Measurements from ENCODE around the gene HIKESHI.
"Not testable (repeated sequence)": the region's sequence is repeated elsewhere in the genome, so short reads cannot be mapped to it uniquely, and the experiment has no call there.

The HIKESHI gene

DNA sequence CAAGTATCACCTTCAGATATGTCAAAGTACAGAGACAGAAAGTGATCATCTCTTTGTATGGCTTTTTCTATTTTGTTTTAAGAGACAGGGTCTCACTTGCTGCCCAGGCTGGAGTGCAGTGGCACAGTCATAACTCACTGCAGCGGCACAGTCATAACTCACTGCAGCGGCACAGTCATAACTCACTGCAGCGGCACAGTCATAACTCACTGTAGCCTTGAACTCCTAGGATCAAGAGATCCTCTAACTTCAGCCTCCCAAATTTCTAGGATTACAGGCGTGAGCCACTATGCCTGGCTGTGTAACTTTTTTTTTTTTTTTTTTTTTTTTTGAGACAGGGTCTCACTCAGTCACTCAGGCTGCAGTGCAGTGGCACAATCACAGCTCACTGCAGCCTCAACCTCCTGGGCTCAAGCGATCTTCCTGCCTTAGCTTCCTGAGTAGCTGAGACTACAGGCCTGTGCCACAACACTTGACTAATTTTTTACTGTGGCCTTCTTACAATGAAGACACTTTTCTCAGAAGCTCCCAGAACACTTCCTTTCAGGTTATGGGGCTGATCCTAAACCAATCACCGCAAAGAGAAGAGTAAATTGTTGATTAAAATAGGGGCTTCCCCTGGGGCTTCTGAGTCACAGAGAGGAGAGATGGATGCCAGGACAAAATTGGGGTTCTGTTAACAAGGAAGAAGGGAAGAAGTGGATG, 9.0 kb upstream of the HIKESHI start:
- H3K9me3 ChIP-seq (ENCODE audit: control insufficient read depth, insufficient read depth, low read length), result no peaks in the 10 kb centered on the region
- no peak for DNase-seq (ENCODE audit: low read depth, low spot score)
- H3K27me3 ChIP-seq (ENCODE audit: control insufficient read depth, insufficient read depth, low read length), result no peaks in the 10 kb centered on the region
- H3K4me1 ChIP-seq (ENCODE audit: control insufficient read depth, insufficient read depth, low read length), result no peaks in the 10 kb centered on the region
- H3K36me3 ChIP-seq (ENCODE audit: control insufficient read depth, insufficient read depth, low read length), result no peaks in the 10 kb centered on the region
- H3K27ac ChIP-seq (ENCODE audit: low read length), result no peak overlapping the region
- no CpG with 5 or more reads among the region's 6 CpGs for WGBS (ENCODE audit: insufficient coverage, insufficient read length)
- no peak overlapping the region for H3K4me3 ChIP-seq (ENCODE audit: low read length)

DNA sequence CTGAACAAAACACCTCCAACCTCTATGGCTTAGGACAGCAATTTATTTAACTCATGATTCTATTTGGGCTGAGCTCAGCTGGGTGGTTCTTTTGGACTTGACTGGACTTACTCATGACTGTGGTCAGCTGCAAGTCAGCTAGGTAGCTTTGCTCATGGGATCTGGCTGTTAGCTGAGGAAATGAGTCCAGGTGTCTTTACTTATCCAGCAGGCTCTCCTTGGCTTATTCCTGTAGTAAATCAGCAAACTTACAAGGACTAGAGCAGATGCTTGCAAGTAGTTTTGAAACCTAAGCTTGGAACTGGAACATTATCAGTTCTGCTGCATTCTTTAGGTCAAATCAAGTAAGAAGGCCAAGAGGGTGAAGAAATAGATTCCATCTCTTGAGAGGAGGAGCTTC, 8.0 kb upstream of the HIKESHI start:
- Histone ChIP-seq H3K27me3 (ENCODE audit: control insufficient read depth, insufficient read depth, low read length) (no peaks in the 10 kb centered on the region), H3K36me3 (ENCODE audit: control insufficient read depth, insufficient read depth, low read length) (no peaks in the 10 kb centered on the region), H3K27ac (ENCODE audit: low read length) (no peak overlapping the region), H3K9me3 (ENCODE audit: control insufficient read depth, insufficient read depth, low read length) (no peaks in the 10 kb centered on the region), H3K4me3 (ENCODE audit: low read length) (no peak overlapping the region), H3K4me1 (ENCODE audit: control insufficient read depth, insufficient read depth, low read length) (no peaks in the 10 kb centered on the region)
- DNase-seq (ENCODE audit: low read depth, low spot score), result no peak

DNA sequence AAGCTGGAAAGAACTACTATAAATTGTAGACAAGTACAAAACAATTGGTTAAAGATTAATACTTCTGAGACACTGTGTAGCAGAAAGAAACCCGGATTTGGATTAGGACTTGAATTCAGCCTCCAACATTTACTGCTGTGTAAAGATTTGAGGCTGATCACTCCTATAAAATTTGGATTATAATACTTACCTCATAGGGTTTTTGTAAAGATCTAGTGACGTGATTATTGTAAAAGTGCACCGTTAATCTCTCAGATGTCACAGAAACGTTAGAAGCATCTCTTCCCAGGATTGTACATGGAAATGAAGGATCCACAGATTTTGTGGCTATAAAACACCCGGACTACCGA, 323 bp upstream of the HIKESHI start:
- WGBS (ENCODE audit: insufficient coverage, insufficient read length), result no CpG with 5 or more reads among the region's 6 CpGs

DNA sequence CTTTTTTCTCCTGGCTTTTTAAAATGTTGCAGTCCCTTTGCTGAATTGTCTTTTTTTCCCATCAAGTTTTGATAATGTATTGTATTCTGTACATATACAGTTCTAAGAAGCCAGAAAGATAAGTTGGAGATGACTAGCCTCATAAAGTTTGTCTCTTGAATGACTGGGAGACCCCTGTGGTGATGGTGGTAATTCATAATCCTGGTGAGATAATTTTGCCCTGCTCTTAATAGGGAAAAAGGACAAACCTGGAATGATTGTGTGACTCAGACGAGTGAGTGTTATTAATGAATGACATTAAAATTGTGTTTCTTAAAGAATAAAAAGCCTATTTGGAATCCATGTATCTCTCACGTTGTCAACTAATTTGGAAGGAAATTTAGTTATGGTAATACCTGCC, 1.2 kb downstream of the HIKESHI start:
- H3K4me1 ChIP-seq (ENCODE audit: control insufficient read depth, insufficient read depth, low read length), result no peaks in the 10 kb centered on the region
- no peak overlapping the region; the same call in 1 of the 2 replicates for H3K4me3 ChIP-seq (ENCODE audit: low read length)
- H3K9me3 ChIP-seq (ENCODE audit: control insufficient read depth, insufficient read depth, low read length), result no peaks in the 10 kb centered on the region
- no peak for DNase-seq (ENCODE audit: low read depth, low spot score)
- H3K27ac ChIP-seq (ENCODE audit: low read length), result no peak overlapping the region
- no peaks in the 10 kb centered on the region for H3K27me3 ChIP-seq (ENCODE audit: control insufficient read depth, insufficient read depth, low read length)
- no peaks in the 10 kb centered on the region for H3K36me3 ChIP-seq (ENCODE audit: control insufficient read depth, insufficient read depth, low read length)
- WGBS (ENCODE audit: insufficient coverage, insufficient read length), result no CpG with 5 or more reads among the region's 2 CpGs

More for the DNA sequence above, 323 bp upstream of the HIKESHI start:
- H3K27me3 ChIP-seq (ENCODE audit: control insufficient read depth, insufficient read depth, low read length), result no peaks in the 10 kb centered on the region
- no peak overlapping the region for H3K27ac ChIP-seq (ENCODE audit: low read length)
- H3K4me3 ChIP-seq (ENCODE audit: low read length), result no peak overlapping the region; the same call in 1 of the 2 replicates
- H3K4me1 ChIP-seq (ENCODE audit: control insufficient read depth, insufficient read depth, low read length), result no peaks in the 10 kb centered on the region
- no peak for DNase-seq (ENCODE audit: low read depth, low spot score)
- no peaks in the 10 kb centered on the region for H3K36me3 ChIP-seq (ENCODE audit: control insufficient read depth, insufficient read depth, low read length)
- H3K9me3 ChIP-seq (ENCODE audit: control insufficient read depth, insufficient read depth, low read length), result no peaks in the 10 kb centered on the region

DNA sequence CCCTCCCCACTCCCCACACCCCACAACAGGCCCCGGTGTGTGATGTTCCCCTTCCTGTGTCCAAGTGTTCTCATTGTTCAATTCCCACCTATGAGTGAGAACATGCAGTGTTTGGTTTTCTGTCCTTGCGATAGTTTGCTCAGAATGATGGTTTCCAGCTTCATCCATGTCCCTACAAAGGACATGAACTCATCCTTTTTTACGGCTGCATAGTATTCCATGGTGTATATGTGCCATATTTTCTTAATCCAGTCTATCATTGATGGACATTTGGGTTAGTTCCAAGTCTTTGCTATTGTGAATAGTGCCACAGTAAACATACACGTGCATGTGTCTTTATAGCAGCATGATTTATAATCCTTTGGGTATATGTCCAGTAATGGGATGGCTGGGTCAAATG, 6.7 kb downstream of the HIKESHI start:
- H3K27me3 ChIP-seq (ENCODE audit: control insufficient read depth, insufficient read depth, low read length); DNase-seq (ENCODE audit: low read depth, low spot score); H3K27ac ChIP-seq (ENCODE audit: low read length); H3K4me1 ChIP-seq (ENCODE audit: control insufficient read depth, insufficient read depth, low read length); H3K9me3 ChIP-seq (ENCODE audit: control insufficient read depth, insufficient read depth, low read length); H3K36me3 ChIP-seq (ENCODE audit: control insufficient read depth, insufficient read depth, low read length); H3K4me3 ChIP-seq (ENCODE audit: low read length): not testable (repeated sequence)
- WGBS (ENCODE audit: insufficient coverage, insufficient read length), result no CpG with 5 or more reads among the region's 4 CpGs

DNA sequence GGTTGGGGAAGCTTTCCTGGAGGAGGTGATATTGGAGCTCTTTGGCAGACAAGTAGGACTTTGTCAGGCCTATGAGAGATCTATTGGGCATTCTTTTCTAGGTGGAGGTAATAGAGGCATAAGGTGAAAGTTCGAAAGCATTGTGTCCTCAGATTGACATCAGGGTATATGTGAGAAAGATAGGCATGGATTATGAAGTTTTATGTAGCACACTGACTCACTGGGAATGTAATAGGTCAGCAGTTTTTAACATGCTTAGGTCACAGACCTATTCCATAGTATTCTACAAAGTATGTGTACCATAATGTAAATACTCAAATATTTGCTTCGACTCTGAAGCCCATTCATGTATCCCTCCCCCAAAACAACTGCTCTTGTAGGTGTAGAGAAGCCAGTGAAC, 11.8 kb downstream of the HIKESHI start:
- no peak for DNase-seq (ENCODE audit: low read depth, low spot score)
- no peaks in the 10 kb centered on the region for H3K9me3 ChIP-seq (ENCODE audit: control insufficient read depth, insufficient read depth, low read length)
- H3K4me1 ChIP-seq (ENCODE audit: control insufficient read depth, insufficient read depth, low read length), result no peaks in the 10 kb centered on the region
- no peaks in the 10 kb centered on the region for H3K36me3 ChIP-seq (ENCODE audit: control insufficient read depth, insufficient read depth, low read length)
- no peak overlapping the region for H3K4me3 ChIP-seq (ENCODE audit: low read length)
- no CpG with 5 or more reads among the region's 2 CpGs for WGBS (ENCODE audit: insufficient coverage, insufficient read length)
- no peak overlapping the region for H3K27ac ChIP-seq (ENCODE audit: low read length)
- no peaks in the 10 kb centered on the region for H3K27me3 ChIP-seq (ENCODE audit: control insufficient read depth, insufficient read depth, low read length)

DNA sequence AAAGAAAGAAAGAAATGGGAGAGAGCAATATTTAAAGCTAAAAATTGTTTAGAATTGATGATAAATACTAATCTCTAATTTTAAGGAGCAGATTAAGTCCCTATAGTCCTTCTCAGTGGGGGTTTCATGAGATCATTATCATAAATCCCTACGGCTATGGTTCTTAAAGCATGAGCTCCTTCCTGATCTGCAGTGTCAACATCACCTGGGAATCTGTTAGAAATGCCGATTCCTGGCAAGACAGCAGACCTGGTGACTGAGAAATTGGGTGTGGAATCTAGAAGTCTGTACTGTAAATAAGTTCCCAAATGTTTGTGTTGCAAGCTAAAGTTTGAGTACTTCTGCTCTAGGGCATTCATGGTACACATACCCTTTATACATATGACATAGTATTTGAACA, 12.6 kb downstream of the HIKESHI start:
- Histone ChIP-seq H3K36me3 (ENCODE audit: control insufficient read depth, insufficient read depth, low read length) (no peaks in the 10 kb centered on the region), H3K4me3 (ENCODE audit: low read length) (no peak overlapping the region), H3K27me3 (ENCODE audit: control insufficient read depth, insufficient read depth, low read length) (no peaks in the 10 kb centered on the region), H3K9me3 (ENCODE audit: control insufficient read depth, insufficient read depth, low read length) (no peaks in the 10 kb centered on the region), H3K27ac (ENCODE audit: low read length) (no peak overlapping the region), H3K4me1 (ENCODE audit: control insufficient read depth, insufficient read depth, low read length) (no peaks in the 10 kb centered on the region)
- no peak for DNase-seq (ENCODE audit: low read depth, low spot score)
- WGBS (ENCODE audit: insufficient coverage, insufficient read length), result no CpG with 5 or more reads among the region's 2 CpGs

DNA sequence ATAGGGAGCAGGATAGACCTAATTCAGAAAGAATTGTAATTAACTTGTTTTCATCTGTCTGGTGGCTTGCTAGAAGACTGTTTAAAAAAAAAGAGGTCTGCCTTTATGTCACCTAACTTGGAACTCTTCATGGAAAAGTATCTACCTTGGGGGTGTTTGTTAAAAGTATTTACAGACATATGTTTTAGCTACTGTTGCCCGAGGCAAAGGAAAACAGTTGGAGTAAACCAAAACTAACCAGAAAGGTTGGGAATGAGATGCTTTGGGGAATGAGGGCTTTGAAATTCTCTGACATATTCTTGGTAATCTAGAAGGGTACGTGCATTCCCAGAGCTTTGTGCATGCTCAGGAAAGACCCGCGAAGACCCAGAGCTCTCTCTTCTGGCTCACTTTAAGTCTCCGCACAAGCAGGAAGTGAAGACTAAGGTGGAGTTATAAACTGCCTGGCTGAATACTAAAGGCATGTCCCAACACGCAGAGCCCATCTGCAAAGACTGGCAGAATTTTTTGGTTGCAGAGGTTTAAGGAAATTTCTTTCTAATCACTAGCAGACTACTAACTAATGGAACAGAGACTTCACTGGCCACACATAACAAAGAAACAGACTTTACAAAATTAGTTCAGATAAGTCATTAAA, 33.2 kb downstream of the HIKESHI start:
- no peak for DNase-seq (ENCODE audit: low read depth, low spot score)
- Histone ChIP-seq H3K4me1 (ENCODE audit: control insufficient read depth, insufficient read depth, low read length) (no peaks in the 10 kb centered on the region), H3K27ac (ENCODE audit: low read length) (no peak overlapping the region), H3K36me3 (ENCODE audit: control insufficient read depth, insufficient read depth, low read length) (no peaks in the 10 kb centered on the region), H3K27me3 (ENCODE audit: control insufficient read depth, insufficient read depth, low read length) (no peaks in the 10 kb centered on the region), H3K4me3 (ENCODE audit: low read length) (no peak overlapping the region), H3K9me3 (ENCODE audit: control insufficient read depth, insufficient read depth, low read length) (no peaks in the 10 kb centered on the region)
- WGBS (ENCODE audit: insufficient coverage, insufficient read length), result no CpG with 5 or more reads among the region's 6 CpGs

DNA sequence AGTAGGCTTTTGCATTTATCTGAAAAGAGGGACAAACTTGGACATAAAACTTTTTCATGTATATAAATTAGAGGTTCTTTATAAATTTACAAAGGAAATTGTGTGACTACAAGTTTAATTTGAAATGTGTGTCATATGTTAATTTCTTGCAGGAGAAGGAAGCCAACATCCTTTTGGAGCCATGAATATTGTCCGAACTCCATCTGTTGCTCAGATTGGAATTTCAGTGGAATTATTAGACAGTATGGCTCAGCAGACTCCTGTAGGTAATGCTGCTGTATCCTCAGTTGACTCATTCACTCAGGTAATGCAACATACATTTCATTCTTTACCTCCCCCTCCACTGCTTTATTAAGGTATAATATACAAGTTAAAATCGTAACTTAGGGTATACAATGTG, 35.2 kb downstream of the HIKESHI start:
- no peak overlapping the region for H3K27ac ChIP-seq (ENCODE audit: low read length)
- no peak for DNase-seq (ENCODE audit: low read depth, low spot score)
- no peaks in the 10 kb centered on the region for H3K4me1 ChIP-seq (ENCODE audit: control insufficient read depth, insufficient read depth, low read length)
- H3K4me3 ChIP-seq (ENCODE audit: low read length), result no peak overlapping the region
- no peaks in the 10 kb centered on the region for H3K36me3 ChIP-seq (ENCODE audit: control insufficient read depth, insufficient read depth, low read length)
- no peaks in the 10 kb centered on the region for H3K9me3 ChIP-seq (ENCODE audit: control insufficient read depth, insufficient read depth, low read length)
- WGBS (ENCODE audit: insufficient coverage, insufficient read length), result no CpG with 5 or more reads among the region's 2 CpGs
- no peaks in the 10 kb centered on the region for H3K27me3 ChIP-seq (ENCODE audit: control insufficient read depth, insufficient read depth, low read length)

DNA sequence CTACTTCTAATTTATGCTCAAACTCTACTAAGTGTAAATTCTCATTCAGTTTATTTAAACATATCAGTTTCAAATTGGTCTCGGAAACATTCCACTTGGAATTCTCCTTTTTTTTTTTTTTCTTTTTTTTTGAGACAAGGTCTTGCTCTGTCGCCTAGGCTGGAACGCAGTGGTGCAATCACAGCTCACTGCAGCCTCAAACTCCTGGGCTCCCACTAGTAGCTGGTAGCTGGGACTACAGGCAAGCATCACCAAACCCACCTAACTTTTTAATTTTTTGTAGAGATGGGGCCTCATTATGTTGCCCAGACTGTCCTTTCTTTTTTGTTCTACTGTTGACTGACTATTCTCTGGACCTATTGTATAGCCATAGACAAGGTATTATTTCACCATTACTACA, 39.3 kb downstream of the HIKESHI start:
- no peak for DNase-seq (ENCODE audit: low read depth, low spot score)
- no peak overlapping the region for H3K4me3 ChIP-seq (ENCODE audit: low read length)
- no peaks in the 10 kb centered on the region for H3K36me3 ChIP-seq (ENCODE audit: control insufficient read depth, insufficient read depth, low read length)
- H3K9me3 ChIP-seq (ENCODE audit: control insufficient read depth, insufficient read depth, low read length), result no peaks in the 10 kb centered on the region
- no CpG with 5 or more reads among the region's 3 CpGs for WGBS (ENCODE audit: insufficient coverage, insufficient read length)
- H3K27me3 ChIP-seq (ENCODE audit: control insufficient read depth, insufficient read depth, low read length), result no peaks in the 10 kb centered on the region
- H3K27ac ChIP-seq (ENCODE audit: low read length), result no peak overlapping the region
- no peaks in the 10 kb centered on the region for H3K4me1 ChIP-seq (ENCODE audit: control insufficient read depth, insufficient read depth, low read length)

DNA sequence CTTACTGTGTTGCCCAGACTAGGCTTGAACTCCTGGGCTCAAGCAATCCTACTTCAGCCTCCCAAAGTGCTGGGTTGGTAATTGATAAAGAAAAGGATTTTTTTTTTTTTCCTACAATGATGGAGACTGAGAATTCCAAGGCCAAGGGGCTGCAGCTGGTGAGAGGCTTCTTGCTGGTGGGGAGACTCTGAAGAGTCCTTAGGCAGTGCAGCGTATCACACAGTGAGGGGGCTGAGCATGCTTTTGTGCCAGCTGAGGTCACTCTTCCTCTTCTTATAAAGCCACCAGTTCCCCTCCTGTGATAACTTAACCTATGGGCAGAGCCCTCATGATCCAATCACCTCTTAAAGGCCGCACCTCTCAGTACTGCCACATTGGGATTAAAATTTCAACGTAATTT, 44.5 kb downstream of the HIKESHI start:
- H3K4me1 ChIP-seq (ENCODE audit: control insufficient read depth, insufficient read depth, low read length), result no peaks in the 10 kb centered on the region
- WGBS (ENCODE audit: insufficient coverage, insufficient read length), result no CpG with 5 or more reads among the region's 3 CpGs
- H3K27me3 ChIP-seq (ENCODE audit: control insufficient read depth, insufficient read depth, low read length), result no peaks in the 10 kb centered on the region
- H3K4me3 ChIP-seq (ENCODE audit: low read length), result no peak overlapping the region
- no peak for DNase-seq (ENCODE audit: low read depth, low spot score)
- H3K27ac ChIP-seq (ENCODE audit: low read length), result no peak overlapping the region
- no peaks in the 10 kb centered on the region for H3K36me3 ChIP-seq (ENCODE audit: control insufficient read depth, insufficient read depth, low read length)
- no peaks in the 10 kb centered on the region for H3K9me3 ChIP-seq (ENCODE audit: control insufficient read depth, insufficient read depth, low read length)
